ENCODE data around the gene CADPS.

Gene CADPS

DNA sequence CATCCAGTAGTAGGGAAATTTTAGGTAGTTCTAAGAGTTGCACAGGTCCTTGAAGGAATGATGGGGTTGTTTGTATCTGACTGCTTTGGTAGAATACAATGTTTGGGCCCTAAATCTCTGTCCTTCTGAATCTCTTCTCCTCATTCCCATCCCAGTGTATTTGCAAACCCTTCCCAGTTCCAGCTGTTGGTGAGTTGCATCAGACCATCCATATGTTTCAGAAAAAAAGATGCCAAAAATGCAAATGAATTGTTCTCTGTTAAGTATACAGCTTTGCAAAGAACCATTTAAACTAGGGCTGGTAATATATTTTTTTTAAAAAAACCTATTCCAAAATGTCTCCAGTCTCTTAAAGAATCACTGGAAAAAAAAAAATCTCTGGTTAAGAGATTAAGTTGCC, 251.0 kb downstream of the CADPS start:
- no peak for DNase-seq

DNA sequence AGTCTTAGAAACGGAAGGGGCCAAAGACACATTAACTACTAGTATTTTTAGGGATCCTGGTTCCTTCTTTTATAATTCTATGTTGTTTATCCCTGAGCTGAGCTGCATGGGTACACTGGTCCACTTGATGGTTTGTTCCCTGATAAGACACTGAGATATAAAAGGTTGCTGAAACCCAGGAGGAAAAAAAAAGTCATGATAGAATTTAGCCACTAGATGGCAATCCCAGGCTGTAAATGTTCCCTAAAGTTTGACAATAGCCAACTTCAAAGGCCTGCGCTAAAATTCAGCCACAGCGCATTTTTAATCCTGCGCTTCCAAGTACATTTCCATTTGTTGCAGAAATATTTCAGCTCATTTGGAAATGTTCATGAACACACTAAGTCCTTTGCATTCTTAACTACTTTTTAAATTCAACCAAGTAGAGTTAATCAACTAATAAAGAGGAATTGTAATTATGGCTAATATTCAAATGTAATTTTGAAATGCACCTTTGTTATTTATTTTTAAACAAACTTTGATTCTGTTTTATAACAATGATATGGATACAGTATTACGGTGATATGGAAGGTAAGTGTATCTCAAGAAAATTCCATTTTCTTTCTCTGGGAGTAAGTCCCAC, 252.6 kb downstream of the CADPS start:
- no peak for DNase-seq

DNA sequence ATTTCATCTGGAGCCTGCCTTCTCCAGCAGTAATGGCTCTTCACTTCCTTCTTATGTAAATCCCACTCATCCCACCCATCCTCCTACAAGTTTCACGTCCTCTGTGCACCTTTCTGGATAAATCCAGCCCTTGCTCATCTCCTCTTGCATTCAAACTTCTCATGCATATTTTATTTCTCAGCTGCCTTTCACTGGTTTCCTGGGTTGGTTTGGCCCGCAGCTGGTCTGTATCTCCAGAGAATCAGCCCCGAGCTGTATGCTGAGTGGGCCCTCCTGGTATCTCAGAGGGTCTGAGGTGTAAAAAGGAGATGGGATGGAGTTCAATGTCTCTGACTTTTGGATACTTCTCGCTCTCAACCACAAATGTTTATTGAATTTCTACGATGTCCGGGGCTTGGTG, 253.3 kb downstream of the CADPS start:
- DNase-seq: no peak

DNA sequence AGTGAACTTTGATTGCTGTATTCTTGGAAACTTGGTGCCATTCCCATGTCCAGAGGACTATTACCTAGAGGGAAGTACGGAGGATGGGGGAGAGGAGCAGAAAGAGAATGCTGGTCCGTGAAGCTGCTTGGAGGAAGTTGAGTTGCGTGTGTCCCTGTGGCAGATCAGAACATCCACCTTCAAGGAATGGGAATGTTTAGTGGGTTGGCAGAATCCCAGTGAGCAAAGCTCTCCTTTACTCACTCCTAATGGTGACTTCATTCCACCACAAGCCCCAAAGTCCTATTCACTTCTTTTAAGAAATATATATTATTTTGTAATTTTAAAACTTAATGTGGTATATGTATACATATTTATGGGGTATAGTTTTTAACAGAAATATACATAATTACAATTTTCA, 254.0 kb downstream of the CADPS start:
- no peak for DNase-seq

DNA sequence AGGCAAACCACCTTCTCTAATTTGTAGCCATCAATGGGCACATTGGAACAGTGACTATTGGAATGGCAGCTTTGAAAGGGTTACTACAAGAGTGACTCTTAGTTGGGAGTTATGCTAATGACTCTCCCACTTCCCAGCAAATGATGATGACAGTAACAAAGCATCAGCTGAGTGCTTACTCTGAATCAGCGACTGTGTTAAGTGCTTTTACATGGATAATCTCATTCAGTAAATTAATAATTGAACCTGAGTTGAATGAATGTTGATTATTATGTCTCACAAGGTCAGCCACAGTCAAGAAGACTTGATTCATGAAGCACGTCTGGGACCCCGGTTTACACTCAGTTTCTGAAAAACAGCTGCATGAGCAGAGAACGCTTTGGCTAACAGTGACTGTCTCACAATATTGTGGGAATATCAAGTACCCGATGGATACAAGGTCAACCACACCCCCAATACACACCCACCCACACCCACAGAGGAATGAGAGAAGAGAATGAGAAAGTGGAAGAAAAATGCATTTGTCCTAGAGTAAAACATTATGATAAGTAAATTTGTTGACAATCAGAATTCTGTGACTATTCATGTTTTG, 259.9 kb downstream of the CADPS start:
- no peak for DNase-seq

DNA sequence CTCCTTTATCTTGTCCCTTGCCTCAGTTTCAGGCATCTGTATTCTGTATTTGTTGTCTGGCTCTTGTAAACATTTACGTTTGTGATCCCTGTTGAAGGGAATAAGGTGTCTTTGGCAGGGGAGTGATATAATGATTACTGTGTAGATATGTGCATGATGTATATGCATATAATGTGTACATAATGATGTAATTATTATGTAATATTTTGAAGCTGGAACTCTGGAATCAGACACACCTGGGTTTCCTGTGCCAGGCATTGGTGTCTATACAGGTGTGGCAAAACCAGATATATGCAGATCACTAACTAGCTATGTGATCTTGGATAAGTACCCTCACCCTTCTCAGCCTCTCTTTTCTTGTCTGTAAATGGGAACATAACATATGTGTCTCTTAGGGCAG, 260.7 kb downstream of the CADPS start:
- DNase-seq: no peak

DNA sequence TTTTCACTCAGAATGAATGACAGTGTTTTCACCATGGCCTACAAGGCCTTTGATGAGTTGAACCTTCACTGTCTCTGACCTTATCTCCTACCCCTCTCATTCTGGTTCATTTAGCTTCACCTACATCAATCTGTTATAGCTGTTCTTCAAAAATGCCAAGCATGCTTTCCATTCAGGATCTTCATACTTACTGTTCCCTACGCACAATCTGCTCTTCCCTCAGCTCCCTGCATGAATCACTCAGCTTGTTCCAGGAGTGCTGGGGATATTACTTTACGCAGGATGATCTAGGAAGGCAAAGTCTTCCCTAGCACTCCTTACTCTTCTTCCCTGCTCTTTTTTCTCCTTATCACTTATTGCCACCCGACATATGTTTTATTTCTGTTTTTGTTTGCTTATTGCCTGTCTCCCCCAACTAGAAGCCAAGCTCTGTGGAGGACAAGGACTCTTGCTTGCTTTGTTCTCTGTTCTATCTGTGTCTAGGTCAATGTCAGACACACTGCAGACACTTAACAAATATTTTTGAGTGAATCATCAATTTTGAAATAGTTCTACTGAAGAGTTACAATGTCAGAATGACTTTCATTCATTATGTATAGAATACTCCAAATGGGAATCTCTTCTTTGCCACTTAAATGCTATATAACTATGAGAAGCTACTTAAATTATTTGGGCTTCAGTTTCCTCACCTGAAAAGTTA, 263.5 kb downstream of the CADPS start:
- no peak for DNase-seq

DNA sequence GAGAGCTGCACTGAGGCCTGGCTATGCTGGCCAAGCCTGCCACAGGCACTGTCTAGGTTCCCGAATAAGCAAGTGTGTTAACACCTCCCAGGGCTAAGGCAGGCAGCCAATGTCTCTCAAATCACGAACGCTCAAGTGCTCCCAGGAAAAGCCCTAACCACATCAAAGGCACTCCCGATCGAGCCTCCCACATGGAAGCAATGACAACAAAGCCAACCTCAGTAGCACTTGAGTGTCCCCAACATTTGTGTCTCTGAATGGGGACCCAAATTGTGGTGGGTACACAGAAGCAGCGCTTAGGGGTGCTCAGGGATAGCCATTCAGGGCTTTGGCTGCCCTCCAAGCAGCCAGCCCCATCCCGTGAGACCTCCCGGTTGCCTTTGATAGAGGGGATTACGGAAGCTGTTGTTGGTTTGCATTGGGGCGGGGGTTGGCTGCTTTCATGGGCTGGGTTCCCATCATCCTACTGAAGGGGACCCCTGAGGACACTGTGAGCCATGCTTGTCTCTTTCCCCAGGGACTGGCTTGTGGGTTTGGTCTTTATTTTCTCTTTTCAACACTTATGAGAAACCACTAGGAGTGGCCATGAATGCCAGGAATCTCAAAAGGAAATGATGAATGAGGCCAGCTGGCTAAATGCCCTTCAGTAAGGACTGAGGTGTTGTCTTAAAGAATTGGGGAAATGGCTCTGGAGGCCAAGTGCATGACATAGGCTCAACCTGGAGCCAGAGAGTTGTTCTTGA, 267.8 kb downstream of the CADPS start:
- DNase-seq: peak; percentile 46

DNA sequence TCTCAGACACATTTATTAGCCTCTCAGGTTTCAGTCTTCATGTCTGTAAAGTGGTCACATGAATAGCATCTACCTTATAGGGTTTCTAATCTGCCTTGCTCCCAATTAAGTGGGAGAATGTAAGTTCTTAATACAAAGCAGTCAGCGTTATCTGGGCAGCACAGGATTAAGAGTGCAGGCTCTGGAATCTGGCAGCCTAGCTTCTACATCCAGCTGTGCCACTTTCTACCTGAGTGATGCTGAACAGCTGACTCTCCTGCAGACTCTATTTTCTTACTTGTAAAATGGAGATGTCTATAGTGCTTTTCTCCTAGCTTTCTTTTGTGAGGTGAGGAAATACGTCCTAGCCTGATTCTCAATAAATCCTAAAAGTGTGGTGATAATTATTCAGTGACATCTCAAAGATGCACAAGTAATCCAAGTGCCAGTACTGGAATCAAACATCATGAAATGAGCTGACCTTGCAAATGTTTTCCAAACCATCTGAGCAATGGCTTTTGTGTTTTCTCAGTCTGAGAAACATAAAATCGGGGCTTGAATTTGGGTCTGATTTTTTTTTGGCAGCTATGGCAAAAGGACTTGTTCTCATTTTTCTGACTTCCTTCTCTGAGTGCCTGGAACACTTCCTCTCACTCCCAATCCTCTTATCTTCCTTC, 269.7 kb downstream of the CADPS start:
- no peak for DNase-seq

DNA sequence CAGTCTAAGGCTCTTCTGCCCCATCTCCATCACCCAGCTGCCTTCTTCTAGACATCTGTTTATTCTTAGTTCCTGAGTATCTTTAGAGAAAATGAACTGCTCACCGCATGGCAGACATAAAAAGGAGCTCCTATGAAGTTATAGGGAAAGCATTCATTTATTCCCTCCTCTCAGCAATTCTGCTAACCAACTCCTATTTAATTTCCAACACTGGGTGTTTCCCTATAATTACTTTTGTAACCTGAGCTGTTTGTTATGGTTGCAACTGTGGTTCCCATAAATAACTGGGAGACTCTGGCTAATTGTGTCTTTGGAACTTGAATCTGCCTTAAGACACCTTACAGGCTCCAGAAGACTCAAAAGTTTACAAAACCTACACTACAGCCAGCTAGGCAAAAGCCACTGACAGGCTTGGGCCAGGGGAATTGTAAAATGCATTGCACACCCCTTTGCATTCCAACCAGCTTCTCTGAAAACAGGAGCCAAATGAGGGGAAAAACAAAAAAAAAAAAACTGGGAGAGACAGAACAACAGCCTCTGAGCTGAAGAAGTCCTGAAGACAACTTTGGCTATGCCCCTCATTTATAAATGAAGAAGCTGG, 270.4 kb downstream of the CADPS start:
- DNase-seq: no peak

DNA sequence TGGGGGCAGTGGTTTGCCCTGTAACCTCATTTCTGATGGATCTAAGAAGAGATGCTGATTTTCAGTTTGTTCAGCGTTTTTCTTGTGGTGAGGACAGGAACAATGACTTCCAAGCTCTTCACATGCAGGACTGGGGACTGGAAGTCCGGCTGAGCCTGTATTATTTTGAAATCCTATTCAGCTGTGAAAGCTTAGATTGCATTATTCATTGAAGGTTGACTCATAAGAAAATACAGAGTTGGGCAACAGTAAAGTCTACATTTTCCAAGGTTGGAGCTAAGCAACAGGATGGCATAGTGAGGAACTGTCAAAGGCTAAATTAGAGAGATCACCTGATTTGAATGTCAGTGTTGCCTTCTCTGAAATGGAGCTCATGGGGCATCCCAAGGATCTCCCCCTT, 270.9 kb downstream of the CADPS start:
- no peak for DNase-seq

DNA sequence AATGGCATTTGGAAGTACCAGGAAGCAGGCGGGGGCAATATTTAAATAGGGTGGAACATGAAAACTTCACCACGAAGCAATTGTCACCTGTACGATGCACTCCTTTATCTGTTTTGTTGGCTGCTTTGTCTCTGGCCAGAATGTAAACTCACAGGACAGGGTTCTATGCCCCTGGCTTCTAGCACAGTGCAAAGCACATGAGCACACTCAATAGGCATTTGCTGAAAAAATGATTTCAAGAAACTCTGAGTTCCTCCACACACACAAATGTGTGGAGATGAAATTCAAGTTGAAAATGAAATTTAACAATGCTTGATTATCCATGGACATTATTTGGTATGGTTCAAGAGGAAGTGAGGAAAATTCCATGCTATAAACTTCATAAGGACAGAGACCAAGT, 272.2 kb downstream of the CADPS start:
- DNase-seq: no peak

DNA sequence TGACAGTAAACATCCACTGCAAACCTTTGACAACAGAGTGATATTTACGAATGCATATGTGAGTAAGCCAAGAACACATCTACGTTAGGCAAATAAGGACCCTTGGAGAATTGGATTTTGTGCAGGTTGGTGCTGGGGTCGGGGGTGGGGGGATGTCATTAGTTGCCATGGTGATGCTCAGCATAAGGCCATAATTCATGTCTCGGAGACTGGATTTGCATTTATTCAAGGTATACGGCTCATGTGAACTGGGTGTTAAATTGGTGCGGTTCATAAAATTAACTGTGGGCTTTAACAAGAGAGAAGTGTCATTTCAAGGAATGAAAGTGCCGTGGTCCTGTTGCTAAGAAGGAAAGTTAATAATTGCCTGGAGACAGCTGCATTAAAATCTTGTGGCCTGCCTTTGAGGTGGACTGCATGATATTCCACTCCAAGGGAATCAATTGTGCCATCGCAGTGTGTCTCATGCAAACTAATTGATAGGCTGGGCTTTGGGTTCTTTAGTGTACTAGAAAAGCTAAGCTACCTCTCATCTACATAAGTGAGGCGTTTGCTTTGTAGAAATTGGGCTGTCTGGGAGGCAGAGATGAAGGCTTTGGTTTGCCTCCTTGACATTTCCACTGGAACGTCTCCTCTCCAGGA, 273.0 kb downstream of the CADPS start:
- DNase-seq: no peak

DNA sequence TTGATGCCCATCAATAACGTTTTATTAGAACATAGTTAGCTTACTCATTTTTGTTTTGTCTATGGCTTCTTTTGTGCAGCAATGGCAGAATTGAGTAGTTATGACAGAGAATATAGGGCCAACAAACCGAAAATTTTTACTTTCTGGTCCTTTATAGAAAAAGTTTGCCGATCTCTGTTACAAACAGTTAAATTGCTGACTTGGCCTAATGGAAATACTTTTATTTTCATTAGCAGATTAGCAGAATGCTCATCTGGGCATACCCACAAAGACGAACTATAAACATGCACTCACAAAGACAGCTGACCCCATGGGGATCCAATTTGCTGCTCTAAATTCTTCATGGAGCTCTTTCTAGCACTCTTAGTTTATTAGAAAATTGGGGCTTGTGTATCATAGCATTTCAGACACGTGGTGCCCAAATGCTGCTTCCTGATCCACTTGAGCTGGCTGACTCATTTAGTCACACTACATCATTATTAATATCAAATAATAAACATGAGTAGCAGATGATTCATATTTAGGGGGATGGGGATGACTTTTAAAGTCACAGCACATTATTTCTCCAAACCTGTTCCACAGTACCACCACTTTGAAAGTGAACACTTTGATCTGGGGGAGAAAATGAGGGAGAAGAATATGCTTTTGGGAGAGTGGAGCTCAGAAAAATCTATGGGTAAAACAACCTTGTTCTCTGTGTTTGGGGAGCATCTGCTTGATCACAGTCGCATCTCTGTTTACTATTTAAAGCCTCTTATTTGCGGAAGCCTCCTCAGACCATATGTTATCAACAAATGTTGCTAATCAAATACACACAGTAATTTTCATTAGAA, 273.8 kb downstream of the CADPS start:
- DNase-seq: no peak

DNA sequence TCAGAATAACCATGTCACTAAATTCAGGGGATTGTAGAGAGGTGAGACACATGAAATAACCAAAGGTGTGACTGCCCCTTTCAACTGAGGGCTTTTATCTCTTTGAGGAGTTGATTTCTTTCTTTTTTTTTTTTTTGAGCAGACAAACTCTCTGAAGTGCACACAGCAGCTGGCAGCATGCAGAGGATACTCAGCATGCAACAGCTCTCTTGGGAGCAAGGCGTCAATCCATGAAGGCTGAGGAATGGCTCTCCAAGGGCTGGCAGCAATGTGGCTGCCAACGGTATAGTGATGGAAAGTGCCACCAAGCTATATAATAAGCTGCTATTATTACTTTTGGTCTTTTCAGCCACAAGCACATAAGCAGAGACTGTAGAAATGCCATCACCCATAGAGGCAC, 275.2 kb downstream of the CADPS start:
- no peak for DNase-seq

DNA sequence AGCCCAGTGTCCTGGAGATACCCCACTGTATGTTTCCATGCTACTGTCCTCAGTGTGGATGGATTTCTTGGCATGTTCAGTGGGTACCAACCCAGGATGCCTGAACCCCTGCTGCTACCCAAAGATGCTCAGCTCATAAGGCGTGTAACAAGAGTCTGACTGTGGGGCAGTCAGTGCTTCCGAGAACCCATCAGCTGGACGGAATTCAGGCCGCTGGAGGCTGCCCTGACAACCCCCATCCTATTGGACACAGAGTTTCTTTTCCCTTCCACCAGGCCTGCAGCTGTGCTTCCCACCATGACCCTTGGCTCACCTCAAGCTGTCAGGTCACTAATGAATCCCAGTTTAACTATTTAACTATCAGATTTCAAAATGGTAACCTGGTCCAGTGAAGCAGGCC, 277.7 kb downstream of the CADPS start:
- no peak for DNase-seq

DNA sequence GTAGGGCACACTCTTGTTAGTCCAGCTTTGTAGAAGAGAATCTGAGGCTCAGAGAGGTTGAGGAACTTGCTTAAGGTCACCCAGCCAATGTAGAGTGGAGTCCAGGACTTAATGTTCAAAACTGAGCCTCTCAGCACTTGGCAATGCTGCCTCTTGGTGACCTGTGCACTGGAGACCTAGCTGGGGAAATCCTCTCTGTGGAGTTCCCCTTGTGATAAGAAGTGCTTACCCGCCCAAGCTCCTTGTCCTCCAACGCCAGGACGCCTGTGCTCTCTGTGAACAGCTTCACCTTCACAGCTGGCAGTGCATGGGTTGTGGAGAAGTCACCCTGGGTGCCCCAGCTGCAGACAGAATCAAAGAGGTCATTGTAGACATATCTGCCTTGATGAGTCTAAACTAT, 282.8 kb downstream of the CADPS start:
- no peak for DNase-seq

DNA sequence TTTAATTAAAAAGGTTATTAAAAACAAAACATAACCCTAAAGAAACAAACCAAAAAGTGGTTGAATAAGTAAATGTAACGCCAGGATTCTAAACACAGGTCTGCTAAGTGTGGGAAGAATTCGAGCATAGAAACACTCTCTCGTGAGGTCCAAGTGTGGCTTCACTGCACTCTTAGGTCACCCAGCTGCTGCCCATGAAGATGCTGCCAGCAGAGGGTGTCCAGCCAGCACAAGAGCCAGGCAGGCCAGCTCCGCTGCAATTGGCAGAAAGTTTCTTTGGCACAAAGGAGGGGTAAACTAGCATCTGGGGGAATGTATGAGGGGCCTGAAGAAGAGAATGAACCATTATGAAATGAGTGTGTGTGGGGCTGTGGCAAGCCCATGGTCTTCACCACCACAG, 286.1 kb downstream of the CADPS start:
- no peak for DNase-seq

DNA sequence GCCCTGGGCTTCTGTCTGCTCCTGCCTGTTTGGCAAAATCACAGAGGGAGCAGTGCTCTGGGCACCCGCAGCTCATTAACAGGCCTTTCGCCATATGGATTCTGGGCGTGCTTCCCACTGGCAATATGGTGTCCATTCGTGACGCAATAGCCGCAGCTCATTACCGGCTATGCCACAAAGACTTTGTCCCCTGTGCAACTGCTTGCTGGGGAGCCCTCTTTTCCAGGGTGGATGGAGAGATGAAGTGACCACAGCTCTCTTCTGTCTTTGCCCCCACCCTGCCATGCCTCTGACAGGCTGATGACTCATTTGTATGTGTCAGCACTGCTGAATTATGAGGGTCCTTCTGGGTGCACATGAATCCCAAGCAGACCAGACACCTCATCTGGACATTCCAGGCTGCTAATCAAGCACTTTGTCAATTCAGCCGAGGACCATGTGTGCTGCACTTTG, 287.6 kb downstream of the CADPS start:
- no peak for DNase-seq

DNA sequence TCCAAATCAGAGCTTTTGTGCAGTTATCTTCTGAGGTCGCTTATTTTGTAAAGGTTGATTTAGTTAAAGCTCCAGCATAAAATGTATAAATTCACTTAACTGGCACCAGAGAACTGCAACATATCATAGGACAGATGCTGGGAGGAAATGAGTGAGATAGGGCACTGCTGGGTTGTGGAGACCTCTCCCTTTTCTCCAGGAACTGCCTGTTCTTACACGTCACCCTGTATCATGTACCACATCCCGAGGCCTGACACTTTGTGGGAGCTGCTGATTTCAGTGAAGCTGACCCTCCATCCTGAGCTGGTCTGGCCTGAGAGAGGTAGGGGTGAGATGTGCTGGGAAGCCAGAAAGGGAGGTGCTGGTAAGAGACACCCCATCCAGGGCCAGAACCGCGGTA, 288.0 kb downstream of the CADPS start:
- DNase-seq: no peak

DNA sequence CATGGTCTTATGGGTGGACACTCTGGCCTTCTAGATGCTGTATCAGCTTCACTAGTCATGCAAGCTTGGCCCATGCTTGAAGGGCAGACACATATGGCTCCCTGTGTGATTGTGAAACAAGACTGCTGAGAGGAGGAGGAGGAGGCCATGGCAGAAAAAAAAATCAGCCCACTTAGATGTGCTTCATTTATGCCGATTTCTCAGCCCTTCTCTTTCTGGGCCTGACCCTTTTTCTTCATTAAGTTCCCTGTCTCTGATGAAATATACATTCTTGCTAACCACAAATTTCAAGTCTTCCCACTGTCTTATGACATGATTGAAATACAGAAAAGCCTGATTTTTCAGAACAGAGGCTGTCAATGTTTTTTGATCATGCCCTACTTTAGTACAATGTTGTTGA, 288.9 kb downstream of the CADPS start:
- no peak for DNase-seq

DNA sequence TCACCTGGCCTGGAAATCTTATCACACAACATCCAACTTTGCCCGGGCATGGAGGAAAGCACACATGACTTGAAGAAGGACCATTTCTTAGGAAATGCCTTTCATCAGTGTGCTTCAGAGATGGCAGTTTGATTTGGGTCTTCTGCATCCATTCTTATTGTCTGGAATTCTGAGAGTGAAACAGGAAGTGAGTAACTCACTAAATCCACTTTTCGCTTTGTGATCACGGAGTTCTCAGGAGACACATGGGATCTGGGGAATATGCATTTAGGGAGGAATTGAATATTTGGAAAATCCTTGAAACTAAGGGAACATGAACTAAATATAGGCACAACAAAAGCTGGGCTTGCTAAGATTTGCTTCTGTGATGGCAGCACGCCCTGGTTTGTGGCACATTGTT, 289.4 kb downstream of the CADPS start:
- no peak for DNase-seq

Data from NCI-H510A (cell line).